ENCODE data around the gene CHMP4B. TPM values are rescaled to one million over a fixed set of nuclear protein-coding genes. Genes with fewer than 3 reads are reported as not detected.

Gene CHMP4B
- total RNA-seq, 4 donors from 2014 or later: 77.2 to 147 (median 107) TPM

DNA sequence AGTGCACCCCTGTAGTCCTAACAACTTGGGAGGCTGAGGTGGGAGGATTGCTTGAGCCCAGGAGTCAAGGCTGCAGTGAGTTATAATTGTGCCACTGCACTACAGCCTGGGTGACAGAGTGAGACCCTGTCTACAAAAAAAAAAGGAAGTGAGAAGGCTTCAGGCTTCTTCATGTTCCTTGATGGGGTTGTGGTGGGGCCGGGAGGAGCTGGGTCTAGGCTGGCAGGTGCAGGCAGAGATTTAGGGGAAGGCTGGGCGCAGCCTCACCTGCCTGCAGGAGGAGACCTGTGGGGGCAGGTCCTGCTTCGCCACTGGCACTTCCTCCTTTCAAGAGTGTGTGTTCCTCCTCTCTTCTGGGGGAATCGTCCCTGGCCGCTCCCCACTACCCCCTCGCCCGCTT lies 63.9 kb downstream of the CHMP4B start:
- TF ChIP-seq POLR2A (IDR thresholded peaks at IDR 0.05): no peak
- TF ChIP-seq, protein P1, sequence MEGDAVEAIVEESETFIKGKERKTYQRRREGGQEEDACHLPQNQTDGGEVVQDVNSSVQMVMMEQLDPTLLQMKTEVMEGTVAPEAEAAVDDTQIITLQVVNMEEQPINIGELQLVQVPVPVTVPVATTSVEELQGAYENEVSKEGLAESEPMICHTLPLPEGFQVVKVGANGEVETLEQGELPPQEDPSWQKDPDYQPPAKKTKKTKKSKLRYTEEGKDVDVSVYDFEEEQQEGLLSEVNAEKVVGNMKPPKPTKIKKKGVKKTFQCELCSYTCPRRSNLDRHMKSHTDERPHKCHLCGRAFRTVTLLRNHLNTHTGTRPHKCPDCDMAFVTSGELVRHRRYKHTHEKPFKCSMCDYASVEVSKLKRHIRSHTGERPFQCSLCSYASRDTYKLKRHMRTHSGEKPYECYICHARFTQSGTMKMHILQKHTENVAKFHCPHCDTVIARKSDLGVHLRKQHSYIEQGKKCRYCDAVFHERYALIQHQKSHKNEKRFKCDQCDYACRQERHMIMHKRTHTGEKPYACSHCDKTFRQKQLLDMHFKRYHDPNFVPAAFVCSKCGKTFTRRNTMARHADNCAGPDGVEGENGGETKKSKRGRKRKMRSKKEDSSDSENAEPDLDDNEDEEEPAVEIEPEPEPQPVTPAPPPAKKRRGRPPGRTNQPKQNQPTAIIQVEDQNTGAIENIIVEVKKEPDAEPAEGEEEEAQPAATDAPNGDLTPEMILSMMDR (IDR thresholded peaks at IDR 0.05): no peak
- intact Hi-C loops (cut with DNase I): no loop called here
- no peak for DNase-seq
- Histone ChIP-seq H3K27ac (no peak overlapping the region), H3K27me3 (no peaks in the 10 kb centered on the region), H3K9me3 (peaks cover 0 to 15% (median 12%) of the 10 kb centered on the region in 3 donors), H3K4me3 (no peak overlapping the region), H3K36me3 (no peaks in the 10 kb centered on the region), H3K4me1 (peaks cover 0 to 9% (median 4%) of the 10 kb centered on the region in 3 donors)
- 47 to 51% methylated on average over 7 of the region's 7 CpGs for WGBS, 2 donors

DNA sequence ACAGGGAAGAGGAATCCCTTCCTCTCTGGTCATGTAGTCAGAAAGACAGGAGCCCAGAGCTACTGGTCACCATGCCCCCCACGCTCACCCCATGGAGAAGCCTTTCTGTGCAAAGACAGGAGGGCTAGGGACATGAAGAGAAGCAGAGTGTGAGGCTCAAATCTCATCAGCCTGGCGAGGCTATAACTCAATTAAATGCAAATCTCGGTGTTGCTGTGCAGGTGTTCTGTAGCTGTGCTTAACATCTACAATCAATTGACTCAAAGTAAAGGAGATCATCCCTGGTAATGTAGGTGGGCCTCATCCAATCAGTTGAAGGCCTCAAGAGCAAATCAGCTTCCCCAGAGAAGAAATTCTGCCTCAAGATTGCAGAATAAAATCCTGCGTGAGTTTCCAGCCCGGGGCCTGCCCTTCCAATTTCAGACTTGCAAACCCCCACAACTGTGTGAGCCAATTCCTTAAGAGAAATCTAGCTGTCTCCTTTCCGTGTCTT lies 64.4 kb downstream of the CHMP4B start:
- Histone ChIP-seq H3K4me3 (no peak overlapping the region), H3K36me3 (no peaks in the 10 kb centered on the region), H3K27ac (no peak overlapping the region), H3K27me3 (no peaks in the 10 kb centered on the region), H3K4me1 (peaks cover 0 to 9% (median 4%) of the 10 kb centered on the region in 3 donors), H3K9me3 (peaks cover 0 to 15% (median 12%) of the 10 kb centered on the region in 3 donors)
- TF ChIP-seq POLR2A (IDR thresholded peaks at IDR 0.05): no peak
- TF ChIP-seq, protein P1 (IDR thresholded peaks at IDR 0.05): no peak
- intact Hi-C loops (cut with DNase I): no loop called here
- no peak for DNase-seq
- 87 to 95% methylated on average over 6 of the region's 6 CpGs for WGBS, 2 donors

DNA sequence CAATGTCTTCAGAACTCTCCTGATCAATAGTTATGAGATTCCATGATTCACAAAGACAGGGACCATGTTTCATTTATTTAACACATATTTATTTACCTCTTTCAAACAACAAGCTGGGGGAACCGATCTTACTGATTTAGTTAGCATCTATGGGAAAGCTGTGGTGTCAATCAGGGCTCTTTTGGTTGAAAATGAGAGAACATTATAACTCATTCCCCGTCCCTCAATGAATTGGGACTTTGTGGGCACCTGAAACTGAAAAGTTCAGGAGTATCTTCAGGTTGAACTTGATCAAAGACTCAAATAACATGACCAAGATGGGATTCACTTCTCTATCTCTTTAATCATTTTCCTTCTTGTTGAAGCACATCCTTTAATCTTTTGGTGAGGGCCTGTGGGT lies 67.4 kb downstream of the CHMP4B start:
- Histone ChIP-seq H3K27ac (no peak overlapping the region), H3K9me3 (peaks cover 0 to 15% (median 12%) of the 10 kb centered on the region in 3 donors), H3K27me3 (no peaks in the 10 kb centered on the region), H3K4me1 (no peaks in the 10 kb centered on the region), H3K4me3 (no peak overlapping the region), H3K36me3 (no peaks in the 10 kb centered on the region)
- no peak for TF ChIP-seq POLR2A (IDR thresholded peaks at IDR 0.05)
- TF ChIP-seq, protein P1 (IDR thresholded peaks at IDR 0.05): no peak
- intact Hi-C loops (cut with DNase I): no loop called here
- WGBS, 2 donors: 83 to 93% methylated on average over 2 of the region's 2 CpGs
- DNase-seq: no peak

DNA sequence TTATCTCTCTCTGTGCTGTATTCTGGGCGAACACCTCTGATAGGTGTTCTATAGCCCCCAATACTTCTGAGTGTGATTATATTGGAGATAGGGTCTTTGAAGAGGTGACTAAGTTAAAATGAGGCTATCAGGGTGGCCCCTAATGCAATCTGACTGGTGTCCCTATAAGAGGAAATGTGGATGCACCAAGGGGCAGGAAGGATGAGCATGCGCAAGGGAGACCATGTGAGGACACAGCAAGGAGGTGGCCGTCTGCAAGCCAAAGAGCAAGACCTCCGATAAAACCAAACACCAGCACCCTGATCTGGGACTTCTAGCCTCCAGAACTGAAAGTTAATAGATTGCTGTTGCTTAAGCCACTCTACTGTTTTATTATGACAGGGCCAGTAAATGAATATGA lies 69.2 kb downstream of the CHMP4B start:
- DNase-seq: no peak
- intact Hi-C loops (cut with DNase I): no loop called here
- Histone ChIP-seq H3K4me3 (no peak overlapping the region), H3K27me3 (no peaks in the 10 kb centered on the region), H3K27ac (no peak overlapping the region), H3K4me1 (no peaks in the 10 kb centered on the region), H3K36me3 (no peaks in the 10 kb centered on the region), H3K9me3 (peaks cover 0 to 15% (median 12%) of the 10 kb centered on the region in 3 donors)
- WGBS, 2 donors: 81 to 100% methylated on average over 3 to 4 of the region's 4 CpGs
- TF ChIP-seq, protein P1 (IDR thresholded peaks at IDR 0.05): no peak
- TF ChIP-seq POLR2A (IDR thresholded peaks at IDR 0.05): no peak

DNA sequence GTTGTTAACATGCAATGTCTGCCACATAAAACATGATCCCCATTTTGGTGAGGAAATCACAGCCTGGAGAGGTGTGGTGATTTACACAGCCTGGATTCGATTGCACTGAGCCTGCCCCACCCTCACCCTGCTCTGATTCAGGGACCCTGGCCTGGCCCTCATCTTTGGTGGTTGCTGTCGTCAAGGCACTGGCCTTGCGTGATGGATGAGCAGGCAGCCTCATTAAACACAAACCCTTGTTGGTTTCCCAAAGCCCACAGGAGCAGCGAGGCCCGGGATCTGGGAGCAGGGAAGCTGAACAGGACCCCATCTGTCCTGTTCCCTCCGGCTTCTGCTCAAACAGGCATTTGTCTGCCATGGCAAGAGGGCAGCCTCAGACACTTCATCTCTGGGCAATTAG lies 70.8 kb downstream of the CHMP4B start:
- TF ChIP-seq, protein P1 (IDR thresholded peaks at IDR 0.05): no peak
- WGBS, 2 donors: 48% methylated on average over 2 of the region's 6 CpGs; no CpG with 5 or more reads in 1 of the 2 donors
- H3K36me3 ChIP-seq: no peaks in the 10 kb centered on the region
- H3K4me3 ChIP-seq: no peak overlapping the region
- no peak for DNase-seq
- no peaks in the 10 kb centered on the region for H3K27me3 ChIP-seq
- no peak overlapping the region for H3K27ac ChIP-seq
- H3K9me3 ChIP-seq: peaks cover 0 to 15% (median 12%) of the 10 kb centered on the region in 3 donors
- H3K4me1 ChIP-seq: no peaks in the 10 kb centered on the region
- intact Hi-C loops (cut with DNase I): no loop called here
